ENCODE results near the gene C1orf185.
A peak's percentile ranks its signal among the peaks of the same experiment; 100 is the strongest.
"Not testable (repeated sequence)": the region's sequence is repeated elsewhere in the genome, so short reads cannot be mapped to it uniquely, and the experiment has no call there.

Gene C1orf185

DNA sequence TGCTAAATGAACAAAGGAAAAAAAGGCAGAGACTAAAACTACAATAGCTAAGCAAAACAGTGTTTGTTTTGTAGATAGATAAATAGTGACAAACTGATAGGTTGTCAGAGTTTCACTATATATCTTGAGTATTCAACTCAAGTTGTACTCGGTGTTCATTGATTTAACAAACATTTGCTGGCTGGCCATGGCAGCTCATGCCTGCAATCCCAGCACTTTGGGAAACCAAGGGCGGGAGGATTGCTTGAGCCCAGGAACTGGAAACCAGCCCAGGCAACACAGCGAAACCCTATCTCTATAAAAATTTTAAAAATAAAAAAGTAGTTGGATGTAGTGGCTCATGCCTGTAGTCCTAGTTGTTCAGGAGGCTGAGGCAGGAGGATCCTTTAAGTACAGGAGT, 17.3 kb downstream of the C1orf185 start:
- TF ChIP-seq GABPA (IDR thresholded peaks at IDR 0.05; ENCODE audit: low read depth) (no peak), POLR2AphosphoS5 (IDR thresholded peaks at IDR 0.05; ENCODE audit: low read depth) (no peak), SPI1 (IDR thresholded peaks at IDR 0.05; ENCODE audit: borderline replicate concordance, low read depth) (no peak)
- TF ChIP-seq, protein P1, sequence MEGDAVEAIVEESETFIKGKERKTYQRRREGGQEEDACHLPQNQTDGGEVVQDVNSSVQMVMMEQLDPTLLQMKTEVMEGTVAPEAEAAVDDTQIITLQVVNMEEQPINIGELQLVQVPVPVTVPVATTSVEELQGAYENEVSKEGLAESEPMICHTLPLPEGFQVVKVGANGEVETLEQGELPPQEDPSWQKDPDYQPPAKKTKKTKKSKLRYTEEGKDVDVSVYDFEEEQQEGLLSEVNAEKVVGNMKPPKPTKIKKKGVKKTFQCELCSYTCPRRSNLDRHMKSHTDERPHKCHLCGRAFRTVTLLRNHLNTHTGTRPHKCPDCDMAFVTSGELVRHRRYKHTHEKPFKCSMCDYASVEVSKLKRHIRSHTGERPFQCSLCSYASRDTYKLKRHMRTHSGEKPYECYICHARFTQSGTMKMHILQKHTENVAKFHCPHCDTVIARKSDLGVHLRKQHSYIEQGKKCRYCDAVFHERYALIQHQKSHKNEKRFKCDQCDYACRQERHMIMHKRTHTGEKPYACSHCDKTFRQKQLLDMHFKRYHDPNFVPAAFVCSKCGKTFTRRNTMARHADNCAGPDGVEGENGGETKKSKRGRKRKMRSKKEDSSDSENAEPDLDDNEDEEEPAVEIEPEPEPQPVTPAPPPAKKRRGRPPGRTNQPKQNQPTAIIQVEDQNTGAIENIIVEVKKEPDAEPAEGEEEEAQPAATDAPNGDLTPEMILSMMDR (IDR thresholded peaks at IDR 0.05; ENCODE audit: insufficient read depth, low read length) = no peak
- TF ChIP-seq, protein P2, sequence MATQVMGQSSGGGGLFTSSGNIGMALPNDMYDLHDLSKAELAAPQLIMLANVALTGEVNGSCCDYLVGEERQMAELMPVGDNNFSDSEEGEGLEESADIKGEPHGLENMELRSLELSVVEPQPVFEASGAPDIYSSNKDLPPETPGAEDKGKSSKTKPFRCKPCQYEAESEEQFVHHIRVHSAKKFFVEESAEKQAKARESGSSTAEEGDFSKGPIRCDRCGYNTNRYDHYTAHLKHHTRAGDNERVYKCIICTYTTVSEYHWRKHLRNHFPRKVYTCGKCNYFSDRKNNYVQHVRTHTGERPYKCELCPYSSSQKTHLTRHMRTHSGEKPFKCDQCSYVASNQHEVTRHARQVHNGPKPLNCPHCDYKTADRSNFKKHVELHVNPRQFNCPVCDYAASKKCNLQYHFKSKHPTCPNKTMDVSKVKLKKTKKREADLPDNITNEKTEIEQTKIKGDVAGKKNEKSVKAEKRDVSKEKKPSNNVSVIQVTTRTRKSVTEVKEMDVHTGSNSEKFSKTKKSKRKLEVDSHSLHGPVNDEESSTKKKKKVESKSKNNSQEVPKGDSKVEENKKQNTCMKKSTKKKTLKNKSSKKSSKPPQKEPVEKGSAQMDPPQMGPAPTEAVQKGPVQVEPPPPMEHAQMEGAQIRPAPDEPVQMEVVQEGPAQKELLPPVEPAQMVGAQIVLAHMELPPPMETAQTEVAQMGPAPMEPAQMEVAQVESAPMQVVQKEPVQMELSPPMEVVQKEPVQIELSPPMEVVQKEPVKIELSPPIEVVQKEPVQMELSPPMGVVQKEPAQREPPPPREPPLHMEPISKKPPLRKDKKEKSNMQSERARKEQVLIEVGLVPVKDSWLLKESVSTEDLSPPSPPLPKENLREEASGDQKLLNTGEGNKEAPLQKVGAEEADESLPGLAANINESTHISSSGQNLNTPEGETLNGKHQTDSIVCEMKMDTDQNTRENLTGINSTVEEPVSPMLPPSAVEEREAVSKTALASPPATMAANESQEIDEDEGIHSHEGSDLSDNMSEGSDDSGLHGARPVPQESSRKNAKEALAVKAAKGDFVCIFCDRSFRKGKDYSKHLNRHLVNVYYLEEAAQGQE (IDR thresholded peaks at IDR 0.05; ENCODE audit: insufficient replicate concordance, low read depth) = no peak
- DNase-seq (ENCODE audit: low read depth in 1 of 2, low spot score in 1 of 2) = no peak

DNA sequence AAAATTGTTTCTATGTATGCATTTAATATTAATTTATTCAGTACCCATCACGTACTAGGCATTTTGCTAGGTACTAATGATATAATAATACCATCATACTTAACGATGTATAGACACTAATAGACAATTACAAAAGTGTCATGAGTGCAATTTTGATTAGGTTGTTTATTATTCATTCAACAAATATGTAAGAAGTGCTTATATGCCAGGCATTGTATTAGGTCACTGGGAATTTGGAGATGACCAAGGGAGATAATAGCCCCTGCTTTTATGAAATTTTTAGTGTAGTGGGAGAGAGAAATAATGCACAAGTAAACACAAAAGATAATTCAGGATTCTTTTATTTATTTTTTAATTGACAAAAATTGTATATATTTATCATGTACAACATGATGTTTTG, 18.6 kb downstream of the C1orf185 start:
- Histone ChIP-seq H3K27me3 (ENCODE audit: insufficient read depth, poor library complexity, severe bottlenecking) (no peaks in the 10 kb centered on the region), H3K4me3 (replicated peaks; ENCODE audit: insufficient read depth, low read length) (no peak overlapping the region), H3K27ac (replicated peaks) (no peak overlapping the region)
- TF ChIP-seq, protein P2 (IDR thresholded peaks at IDR 0.05; ENCODE audit: insufficient replicate concordance, low read depth) = no peak
- TF ChIP-seq SPI1 (IDR thresholded peaks at IDR 0.05; ENCODE audit: borderline replicate concordance, low read depth) = no peak
- no peak for TF ChIP-seq GABPA (IDR thresholded peaks at IDR 0.05; ENCODE audit: low read depth)
- no peak for TF ChIP-seq POLR2AphosphoS5 (IDR thresholded peaks at IDR 0.05; ENCODE audit: low read depth)
- TF ChIP-seq, protein P1 (IDR thresholded peaks at IDR 0.05; ENCODE audit: insufficient read depth, low read length) = no peak
- no peak for DNase-seq (ENCODE audit: low read depth in 1 of 2, low spot score in 1 of 2)

More for the DNA sequence above, 17.3 kb downstream of the C1orf185 start:
- Histone ChIP-seq H3K4me3 (replicated peaks; ENCODE audit: insufficient read depth, low read length) (no peak overlapping the region), H3K27ac (replicated peaks) (no peak overlapping the region), H3K27me3 (ENCODE audit: insufficient read depth, poor library complexity, severe bottlenecking) (no peaks in the 10 kb centered on the region)

DNA sequence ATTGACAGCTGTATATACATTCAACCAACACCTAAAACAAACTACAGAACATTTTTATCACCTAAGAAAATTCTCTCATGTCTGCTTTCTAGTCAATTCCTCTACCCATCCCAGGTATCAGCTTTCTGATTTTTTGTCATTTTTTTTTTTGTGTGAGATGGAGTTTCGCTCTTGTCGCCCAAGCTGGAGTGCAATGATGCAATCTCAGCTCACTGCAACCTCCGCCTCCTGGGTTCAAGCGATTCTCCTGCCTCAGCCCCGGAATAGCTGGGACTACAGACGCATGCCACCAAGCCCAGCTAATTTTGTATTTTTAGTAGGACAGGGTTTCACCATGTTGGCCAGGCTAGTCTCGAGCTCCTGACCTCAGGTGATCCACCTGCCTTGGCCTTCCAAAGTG, 25.1 kb downstream of the C1orf185 start:
- not testable (repeated sequence) for H3K4me3 ChIP-seq (replicated peaks; ENCODE audit: insufficient read depth, low read length)

DNA sequence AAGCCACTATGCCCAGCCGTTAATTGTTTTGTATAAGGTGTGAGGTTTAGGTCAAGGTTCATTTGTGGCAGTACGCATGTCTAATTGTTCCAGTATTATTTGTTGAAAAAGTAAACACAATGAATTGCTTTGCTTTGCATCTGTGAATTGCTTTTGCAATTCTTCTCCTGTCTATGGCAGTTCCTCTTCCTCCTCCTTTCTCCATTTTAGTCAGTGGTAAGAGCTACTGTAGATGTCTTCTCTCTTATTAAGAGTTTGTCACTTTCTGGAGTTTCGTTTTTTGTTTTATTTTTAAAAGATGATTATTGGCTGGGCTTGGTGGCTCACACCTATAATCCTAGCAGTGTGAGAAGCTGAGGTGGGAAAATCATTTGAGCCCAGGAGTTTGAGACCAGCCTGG, 29.2 kb downstream of the C1orf185 start:
- TF ChIP-seq SPI1 (IDR thresholded peaks at IDR 0.05; ENCODE audit: borderline replicate concordance, low read depth) = peak; percentile 49; the same call in 1 of the 2 replicates
- TF ChIP-seq, protein P1 (IDR thresholded peaks at IDR 0.05; ENCODE audit: insufficient read depth, low read length) = no peak
- no peaks in the 10 kb centered on the region for H3K27me3 ChIP-seq (ENCODE audit: insufficient read depth, poor library complexity, severe bottlenecking)
- DNase-seq (ENCODE audit: low read depth in 1 of 2, low spot score in 1 of 2) = no peak
- H3K27ac ChIP-seq (replicated peaks) = no peak overlapping the region
- no peak overlapping the region for H3K4me3 ChIP-seq (replicated peaks; ENCODE audit: insufficient read depth, low read length)

More for the DNA sequence above, 25.1 kb downstream of the C1orf185 start:
- not testable (repeated sequence) for H3K27me3 ChIP-seq (ENCODE audit: insufficient read depth, poor library complexity, severe bottlenecking); DNase-seq (ENCODE audit: low read depth in 1 of 2, low spot score in 1 of 2); H3K27ac ChIP-seq (replicated peaks)

Data from HL-60 (cell line).